HG03457 (cell line): Measurements from ENCODE around the gene DGKG.

Source experiments
- ATAC-seq: cut with Tn5 transposase; IDR thresholded peaks from one replicate; pipeline ENCODE4 v1.9.1; 2021; ENCODE audit warnings: moderate number of reproducible peaks; ENCODE audit not compliant: unreplicated experiment

The DGKG gene

DNA sequence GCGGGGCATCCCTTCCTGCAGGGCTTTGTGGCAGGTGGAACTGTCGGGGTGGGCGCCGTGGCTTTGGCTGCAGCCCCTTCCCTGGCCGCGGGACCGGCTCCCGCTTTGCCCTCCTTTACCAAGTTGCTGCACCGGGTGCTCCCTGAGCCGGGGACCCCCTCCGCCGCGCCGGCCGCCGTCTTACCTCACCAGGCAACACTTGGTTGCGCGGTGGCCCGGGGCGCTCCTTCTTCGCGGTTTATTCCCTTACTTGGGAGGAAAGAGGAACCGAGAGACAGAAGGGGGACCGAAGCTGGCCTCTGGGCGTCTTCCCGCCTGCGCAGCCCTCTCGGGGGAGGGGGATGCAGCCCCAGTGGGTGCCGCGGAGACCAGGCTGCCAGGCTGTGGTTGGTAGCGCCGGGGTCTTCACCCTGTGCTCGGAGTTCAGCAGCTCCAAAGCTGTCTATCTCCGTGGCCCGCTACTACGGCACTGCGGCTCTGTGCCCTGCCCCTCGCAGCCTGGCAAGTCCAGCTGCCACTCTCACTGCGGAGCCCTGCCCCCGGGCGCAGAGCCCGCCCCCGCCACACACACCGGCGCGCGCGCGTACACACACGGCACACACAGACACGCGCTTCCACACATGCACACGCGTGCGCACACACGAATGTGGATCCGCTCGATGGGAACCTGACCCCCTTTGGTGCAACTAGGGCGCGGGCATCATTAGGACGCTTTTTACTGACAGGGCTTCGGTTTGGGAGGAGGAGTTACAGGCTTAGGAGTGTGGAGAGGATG, at the start of gene DGKG:
TSS of gene DGKG (minus strand) at position 473 of the 775 bp plus-strand sequence. CDS start 41,775 bp downstream, outside the sequence.
- ATAC-seq: no peak

DNA sequence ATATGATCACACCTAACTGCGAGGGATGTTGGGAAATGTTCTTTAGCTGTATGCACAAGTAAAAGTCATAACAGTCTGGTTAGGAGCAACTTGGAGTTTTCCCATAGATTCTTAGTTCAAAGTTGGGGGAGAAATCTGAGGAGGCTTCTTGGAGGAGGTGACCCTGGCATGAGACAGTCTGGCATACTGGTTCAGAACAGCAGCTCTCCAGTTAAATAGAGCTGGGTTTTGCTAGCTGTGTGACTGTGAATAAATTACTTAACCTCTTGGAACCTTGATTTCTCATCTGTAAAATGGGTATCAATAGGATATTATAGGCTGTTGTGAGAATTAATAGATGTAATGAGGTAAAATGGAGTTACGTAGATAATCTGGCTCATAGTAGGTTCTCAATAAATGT, 49.1 kb upstream of the DGKG start:
- ATAC-seq: no peak

DNA sequence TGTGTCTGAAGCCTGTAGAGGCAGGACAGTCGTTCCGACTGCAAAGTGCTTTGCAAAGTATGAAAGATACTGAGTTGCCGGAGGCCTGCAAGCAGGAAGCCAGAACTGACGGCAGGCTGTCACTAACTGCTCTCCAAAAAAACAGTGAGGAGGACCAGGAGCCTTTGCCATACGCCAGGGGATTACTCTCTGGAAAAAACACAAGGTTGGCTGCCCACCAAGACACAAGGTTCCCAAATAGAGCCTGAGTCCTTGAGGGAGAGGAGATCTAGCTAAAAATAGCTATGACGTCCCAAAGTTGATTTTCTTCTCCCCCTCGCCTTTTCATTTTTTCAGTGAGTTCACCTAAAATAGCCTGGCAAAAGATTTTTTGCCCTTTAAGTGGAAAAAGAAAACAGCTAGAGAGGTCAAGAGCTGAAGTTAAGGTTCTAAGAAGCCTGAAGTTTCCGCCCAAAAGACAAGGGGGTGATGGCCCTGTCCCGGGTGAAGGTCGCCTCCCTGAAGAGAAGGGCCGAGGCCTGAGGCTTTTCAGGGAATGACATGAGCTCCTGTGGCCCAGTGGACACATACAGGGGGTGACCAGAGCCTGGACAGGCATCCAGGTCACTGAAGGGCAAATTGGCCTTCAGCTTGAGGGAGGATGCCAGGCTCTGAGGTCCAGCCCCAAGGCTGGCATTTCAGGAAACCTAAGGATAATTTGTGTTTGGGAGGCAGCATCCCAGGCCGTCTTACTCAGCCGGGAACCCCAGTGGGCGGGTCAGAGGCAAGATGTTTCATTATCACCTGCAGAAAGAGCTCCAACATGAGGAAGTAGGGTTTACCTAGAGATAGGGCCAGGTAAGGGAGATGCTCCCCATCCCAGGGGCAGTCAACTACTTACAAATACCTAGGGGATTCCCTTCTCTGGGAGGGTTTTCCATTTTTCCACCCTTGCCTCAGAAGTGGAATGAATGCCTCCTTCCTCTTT, 44.9 kb upstream of the DGKG start:
- no peak for ATAC-seq

DNA sequence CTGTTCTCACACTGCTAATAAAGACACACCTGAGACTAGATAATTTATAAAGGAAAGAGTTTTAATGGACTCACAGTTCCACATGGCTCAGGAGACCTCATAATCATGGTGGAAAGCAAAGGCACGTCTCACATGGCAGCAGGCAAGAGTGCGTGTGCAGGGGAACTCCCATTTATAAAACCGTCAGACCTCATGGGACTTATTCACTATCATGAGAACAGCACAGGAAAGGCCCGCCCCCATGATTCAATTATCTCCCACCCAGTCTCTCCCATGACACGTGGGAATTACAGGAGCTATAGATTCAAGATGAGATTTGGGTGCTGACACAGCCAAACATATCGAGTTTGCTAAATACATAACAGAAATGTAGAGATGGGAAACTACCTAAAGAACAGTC, 39.5 kb upstream of the DGKG start:
- no peak for ATAC-seq

DNA sequence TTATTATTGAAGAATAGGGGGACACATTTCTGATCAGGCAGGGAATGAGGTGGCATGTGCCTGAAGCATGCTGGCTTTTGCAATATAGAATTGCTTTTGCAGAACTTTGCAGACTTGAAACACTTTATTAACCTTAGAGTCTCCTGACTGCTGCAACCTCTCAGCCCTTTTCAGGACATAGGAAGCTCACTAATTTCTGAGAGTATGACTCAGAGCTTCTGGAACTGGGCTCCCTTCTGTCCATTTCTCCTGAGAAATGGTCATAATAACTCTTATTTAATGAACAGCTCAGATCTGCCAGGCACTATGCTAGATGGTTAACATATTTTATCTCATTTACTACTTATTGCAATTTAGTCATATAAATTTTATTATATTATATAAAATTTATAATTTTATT, 38.6 kb upstream of the DGKG start:
- ATAC-seq: no peak

DNA sequence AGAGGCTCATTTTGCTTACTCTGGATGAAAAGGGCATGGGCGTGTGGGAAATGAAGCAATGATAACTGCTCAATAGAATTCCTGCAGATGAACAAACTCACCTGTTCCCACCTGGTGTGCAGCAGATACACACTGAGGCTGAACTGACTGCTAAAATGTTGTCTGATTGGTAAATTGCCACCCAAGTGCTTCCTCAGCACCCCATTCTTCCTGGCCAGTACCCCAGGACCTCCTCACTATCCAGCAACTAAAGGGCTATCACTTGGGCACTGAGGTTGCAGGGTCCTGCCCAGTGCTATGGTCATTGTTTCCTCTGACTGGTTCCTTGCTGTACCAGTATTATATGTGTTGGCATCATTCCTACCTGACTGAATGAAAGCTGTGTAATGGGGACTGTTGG, 38.0 kb upstream of the DGKG start:
- ATAC-seq: no peak

DNA sequence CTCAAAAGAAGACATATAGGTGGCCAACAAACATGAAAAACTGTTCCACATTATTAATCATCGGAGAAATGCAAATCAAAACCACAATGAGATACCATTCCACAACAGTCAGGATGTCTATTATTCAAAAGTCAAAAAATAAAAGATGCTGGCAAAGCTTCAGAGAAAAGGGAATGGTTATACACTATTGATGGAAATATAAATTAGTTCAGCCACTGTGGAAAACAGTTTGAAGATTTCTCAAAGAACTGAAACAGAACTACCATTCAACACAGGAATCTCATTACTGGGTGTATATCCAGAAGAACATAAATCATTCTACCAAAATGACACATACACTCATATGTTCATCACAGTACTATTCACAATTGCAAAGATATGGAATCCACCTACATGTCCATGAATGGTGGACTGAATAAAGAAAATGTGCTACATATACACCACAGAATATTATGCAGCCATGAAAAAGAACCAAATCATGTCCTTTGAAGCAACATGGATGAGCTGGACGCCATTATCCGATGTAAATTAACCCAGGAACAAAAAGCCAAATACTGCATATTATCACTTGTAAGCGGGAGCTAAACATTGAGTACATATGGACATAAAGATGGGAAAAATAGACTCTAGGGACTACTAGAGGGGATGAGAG, 32.7 kb upstream of the DGKG start:
- no peak for ATAC-seq

DNA sequence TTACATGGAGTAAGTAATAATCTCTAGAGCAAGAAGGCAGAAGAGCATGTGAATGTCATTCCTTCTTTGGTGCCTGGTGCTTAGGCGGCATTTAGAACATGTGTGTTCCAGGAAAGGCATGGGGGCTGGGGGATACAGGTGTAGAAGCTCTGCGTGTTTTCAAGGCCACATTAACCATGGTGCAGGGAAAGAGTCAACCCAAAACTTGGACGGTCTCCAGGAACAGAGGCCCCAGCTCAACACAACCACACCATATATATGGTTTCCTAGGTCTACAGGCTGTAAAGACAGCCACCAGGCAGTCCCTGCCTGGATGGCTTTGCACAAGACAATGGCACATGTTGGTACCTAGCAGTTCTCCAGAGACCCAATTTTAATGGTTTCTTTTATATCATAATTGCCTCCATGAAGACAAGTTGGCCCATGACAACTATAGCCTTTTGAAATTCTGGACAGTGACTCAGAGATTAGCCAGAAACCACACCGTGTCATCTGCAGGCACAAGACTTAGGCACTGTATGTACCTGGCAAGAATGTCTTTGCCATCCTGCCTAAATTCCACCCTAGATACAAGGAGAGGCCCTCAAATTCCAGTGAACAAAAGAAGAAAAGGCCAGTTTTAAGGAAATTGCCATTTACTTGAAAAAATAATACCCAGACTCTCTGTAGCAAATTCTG, 25.0 kb upstream of the DGKG start:
- ATAC-seq: no peak

DNA sequence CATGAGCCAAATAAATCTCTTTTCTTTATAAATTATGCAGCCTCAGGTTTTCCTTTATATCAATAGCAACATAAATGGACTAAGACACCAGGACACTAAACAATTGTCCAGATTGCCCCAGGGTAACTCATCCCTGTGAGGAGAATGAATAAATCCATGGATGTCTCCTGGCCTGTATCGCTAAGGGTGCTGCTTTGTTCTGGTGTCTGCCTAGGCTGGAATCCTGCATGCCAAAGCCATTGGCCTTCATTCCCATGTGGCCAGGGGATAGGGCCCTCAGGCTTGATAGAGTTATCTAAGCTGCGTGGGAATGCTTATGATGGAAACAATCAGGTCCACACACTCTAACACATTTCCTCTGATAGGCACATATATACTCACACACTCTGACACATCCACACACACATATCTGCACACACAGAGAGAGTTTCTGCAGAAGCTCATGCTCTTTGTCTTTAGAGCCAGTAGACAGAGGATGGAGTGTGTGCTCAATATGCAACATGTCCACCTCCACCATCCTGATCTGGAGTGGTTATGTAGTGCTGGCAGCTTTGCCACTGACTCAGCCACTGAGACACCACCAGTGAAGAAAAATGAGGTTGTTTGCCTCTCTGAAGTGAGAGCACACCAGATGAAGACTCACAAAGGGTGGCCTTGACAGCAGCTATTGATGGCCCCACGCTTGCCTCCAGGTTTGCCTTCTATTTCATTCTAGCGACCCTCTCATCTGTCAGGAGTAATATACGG, 24.0 kb upstream of the DGKG start:
- no peak for ATAC-seq

DNA sequence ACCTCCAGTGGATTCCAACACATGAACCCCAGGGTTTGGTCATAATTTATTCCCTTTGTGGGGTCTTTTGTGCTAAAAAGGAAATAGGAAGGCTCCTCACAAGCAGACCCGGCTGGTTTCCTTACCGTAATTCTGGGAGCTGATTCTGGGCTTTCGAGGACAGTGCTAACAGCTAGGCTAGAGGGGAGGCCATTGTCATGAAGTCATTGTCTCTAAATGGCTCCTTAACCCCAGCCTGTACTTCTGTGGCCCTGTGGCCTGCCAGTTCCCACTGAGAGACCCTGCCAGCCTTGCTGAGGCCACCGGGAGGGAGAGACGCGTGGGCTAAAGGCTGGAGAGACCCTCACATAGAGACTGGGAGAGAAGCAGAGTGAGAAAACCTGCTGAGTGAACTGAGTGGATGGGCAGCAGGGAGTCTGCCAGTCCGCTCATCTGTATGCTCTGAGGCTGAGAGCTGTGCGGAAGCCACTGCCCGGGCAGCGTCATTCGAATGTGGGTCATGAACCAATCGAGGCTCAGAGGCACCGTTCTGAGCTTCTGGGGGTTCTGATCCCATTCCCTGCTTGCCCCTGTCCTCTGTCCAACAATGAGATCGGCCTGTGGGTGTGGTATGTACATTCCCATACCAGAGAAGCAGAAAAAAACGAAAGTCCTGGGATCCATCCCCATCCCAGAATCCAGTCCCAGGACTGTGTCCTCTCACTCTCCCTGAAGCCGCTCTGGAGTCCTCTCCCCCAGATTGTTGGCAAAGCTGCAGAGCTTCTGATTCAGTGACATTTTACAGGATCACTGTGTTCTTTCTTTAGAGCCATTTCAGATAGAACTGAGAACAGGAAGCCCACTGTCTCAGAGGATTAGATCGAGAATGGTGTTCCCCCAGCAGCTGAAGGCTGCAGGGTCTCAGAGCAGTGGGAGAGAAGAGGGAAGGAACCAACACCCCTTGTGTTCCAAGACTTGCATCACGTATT, 21.3 kb upstream of the DGKG start:
- no peak for ATAC-seq

DNA sequence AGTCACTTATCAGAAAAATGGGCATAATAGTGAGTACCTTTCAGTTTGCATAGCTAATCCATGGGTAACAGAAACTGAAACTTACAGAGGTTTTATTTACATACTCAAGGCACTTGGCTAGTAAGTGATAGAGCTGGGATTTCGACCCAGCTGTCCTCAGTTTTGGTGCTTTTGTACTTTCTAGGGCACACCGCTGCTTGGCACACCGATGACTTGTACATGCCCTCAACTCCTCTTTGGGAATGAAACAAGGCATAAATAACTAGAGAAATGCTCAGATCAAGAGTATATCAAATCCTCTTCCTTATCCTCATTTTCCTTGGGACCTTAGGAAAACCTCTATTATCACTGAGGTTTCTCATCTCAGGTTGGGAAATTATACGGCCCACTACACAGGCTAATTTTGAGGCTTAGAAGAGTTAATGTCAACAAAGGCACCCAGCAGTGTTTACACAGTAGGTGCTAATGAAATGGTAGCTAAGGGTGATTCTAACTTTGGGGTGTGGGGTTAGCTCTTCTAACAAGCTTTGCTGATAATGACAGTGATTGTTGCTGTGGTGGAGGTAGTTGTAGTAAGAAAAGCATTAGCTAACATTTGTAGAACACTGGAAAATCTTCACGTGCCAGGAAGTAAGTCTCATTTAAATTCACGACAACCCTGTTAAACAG, 20.3 kb upstream of the DGKG start:
- no peak for ATAC-seq

DNA sequence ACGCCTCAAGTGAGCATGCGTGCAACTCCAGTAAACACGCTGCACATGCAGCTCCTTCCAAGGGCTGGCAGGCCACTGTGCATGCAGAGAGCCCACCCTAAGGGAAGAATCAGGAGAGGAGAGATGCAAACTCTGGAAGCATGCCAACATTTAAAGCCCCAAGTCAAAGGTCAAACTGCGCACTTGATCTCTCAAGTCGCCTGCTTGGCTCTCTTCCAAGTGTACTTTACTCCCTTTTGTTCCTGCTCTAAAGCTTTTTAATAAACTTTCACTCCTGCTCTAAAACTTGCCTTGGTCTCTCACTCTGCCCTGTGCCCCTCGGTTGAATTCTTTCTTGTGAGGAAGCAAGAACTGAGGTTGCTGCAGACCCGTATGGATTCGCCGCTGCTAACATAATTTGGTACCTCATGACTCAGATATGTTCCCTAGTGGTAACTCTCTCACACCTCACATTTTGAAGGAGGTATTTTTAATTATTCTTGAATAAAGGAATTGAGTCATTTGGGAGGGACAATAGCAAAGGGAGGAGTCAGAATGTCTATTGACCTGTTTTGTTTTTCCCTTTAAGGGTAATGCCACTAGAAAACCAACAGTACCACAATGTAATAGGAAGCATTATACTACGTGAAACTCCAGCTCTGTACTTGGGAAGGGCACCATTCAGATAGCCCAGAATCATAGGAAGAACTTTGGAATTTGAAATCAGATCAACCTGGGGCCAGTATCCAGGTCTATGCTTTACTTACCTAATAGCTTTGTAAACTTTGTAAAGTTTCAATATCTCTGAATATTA, 19.6 kb upstream of the DGKG start:
- no peak for ATAC-seq

DNA sequence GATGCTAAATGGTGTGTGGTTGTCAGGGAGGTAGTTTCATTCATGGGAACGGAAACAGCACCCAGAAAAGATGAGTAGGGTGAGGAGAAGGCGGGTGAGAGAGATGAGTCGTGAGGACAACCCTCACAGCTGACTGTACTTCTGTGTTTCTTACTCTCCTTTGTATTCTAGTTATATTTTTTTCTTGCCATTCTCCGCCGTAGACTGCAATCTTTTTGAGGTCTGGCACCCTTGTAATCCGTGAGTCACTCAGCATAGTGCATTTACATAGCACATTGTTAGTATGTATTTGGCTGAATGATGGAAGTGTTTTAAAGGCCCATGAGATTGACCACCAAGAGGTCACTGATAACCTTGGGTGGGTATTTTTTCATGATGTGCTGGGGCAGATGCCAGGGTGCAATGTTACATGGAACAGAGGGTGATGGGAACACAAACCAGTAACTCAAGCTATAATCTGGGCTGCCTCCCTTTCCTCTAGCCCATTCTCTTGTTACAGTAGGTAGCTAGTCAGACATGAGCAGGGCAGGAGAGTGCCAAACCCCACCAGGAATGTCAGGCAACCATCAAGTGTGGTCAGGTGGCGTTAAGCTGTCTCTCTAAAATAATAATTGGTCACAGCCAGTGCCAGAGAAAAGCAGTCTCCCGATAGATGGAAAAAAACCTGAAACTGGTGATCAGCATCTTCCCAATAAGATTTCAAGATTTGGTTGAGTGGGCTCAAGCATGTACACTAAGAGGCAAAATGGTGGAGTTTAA, 18.8 kb upstream of the DGKG start:
- no peak for ATAC-seq

DNA sequence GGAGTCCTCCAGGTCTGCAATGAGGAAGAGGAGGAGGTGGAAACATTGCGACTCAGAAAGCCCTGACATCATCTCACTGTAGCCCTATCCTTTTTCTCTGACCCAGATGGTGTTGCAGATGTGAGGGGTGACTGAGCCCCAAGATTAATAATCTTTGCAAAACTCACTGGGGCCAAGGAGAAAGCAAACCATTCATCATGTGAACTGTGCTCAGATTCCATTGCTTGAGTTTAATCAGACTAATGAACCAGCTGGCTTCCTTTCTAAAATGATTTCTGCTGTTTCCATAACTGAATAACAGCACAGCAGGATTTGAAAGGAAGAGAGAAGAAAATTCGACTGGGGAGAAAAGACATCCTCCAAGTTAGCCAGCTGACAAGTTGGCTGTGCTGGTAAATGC, 13.4 kb upstream of the DGKG start:
- no peak for ATAC-seq

DNA sequence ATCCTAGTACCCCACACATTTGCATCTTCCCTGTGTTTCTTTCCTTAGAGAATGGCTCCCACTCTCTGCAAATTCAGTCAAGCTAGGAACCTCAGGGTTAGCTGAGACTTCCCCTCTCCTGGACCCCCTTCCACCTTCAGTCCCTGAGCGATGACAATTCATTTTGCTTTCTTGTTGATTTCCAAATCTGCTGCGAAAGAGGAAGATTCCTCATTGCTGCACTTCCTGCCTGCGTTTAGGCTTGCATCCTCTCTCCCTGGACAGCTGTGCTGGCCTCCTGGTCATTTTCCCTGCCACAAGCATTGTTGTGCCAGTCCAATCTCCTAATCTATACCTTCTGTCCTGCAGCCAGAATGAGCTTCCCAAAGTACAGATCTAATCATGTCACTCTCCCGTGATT, 12.3 kb upstream of the DGKG start:
- ATAC-seq: no peak

DNA sequence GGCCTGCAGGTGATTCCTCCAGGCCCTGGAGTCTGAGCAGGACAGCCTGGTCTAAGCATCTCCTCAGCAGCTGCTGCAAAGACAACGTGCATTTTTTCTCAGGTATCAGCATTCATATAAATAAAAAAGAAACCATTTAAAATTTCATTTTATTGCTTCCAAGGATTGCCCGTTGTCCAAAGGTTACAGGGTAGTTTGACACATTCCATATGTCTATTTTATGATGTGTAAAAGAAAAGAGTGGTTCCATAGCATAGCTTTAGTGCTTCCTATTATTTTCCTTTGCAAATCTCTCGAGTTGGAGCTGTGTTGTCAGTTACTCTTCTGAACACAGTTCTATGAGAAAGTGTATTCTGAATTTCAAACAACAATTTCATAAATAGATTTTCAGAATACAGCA, 7.2 kb upstream of the DGKG start:
- ATAC-seq: no peak

DNA sequence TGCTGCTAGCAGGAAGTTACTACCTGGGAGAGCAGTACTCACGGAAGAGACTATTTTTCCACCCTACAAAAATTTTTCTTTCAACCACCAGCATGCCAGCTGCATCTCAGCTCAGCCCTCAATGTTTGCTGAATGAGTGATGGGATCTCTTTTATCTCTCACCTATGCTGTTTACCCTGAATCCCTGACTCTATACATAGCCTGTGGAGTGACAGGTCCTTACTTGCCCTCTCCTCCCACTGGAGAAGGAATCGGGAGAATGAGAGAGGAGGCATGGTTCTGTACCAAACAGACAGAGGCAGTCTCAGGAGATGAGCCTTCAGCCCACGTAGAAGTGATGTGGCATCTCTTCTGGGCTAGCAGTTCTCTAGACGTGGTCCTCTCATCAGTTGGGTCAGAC, 6.7 kb upstream of the DGKG start:
- no peak for ATAC-seq
